ENCODE measurements around the gene BABAM1.
"Not testable (repeated sequence)": the region's sequence is repeated elsewhere in the genome, so short reads cannot be mapped to it uniquely, and the experiment has no call there.

The BABAM1 gene

GRCh38 chr19:17243830-17244617, 23.2 kb upstream of the BABAM1 start:
- DNase-seq, result no peak

- no peak for DNase-seq
Measured at GRCh38 chr19:17244618-17245534, 22.4 kb upstream of the BABAM1 start.

- DNase-seq, result no peak
Measured at GRCh38 chr19:17245535-17245984, 21.7 kb upstream of the BABAM1 start, which contains the start of gene NR2F6. TSS of gene NR2F6 (minus strand) at chr19:17245919. CDS start at chr19:17245220, 699 bp downstream.

GRCh38 chr19:17246681-17247425, 20.4 kb upstream of the BABAM1 start:
- DNase-seq, result no peak

GRCh38 chr19:17248011-17248776, 19.0 kb upstream of the BABAM1 start:
- DNase-seq, result no peak

- DNase-seq, result no peak
Measured at GRCh38 chr19:17249887-17250548, 17.2 kb upstream of the BABAM1 start.

GRCh38 chr19:17254636-17255035, 12.6 kb upstream of the BABAM1 start:
- DNase-seq, result no peak

- no peak for DNase-seq
Measured at GRCh38 chr19:17255150-17255621, 12.1 kb upstream of the BABAM1 start.

GRCh38 chr19:17256130-17256529, 11.1 kb upstream of the BABAM1 start:
- DNase-seq, result no peak

- DNase-seq, result no peak
Measured at GRCh38 chr19:17259118-17259780, 8.0 kb upstream of the BABAM1 start.

GRCh38 chr19:17259934-17260333, 7.3 kb upstream of the BABAM1 start:
- no peak for DNase-seq

- peak; percentile 95 for DNase-seq
Measured at GRCh38 chr19:17260842-17261325, 6.4 kb upstream of the BABAM1 start.

- DNase-seq, result no peak
Measured at GRCh38 chr19:17262557-17262956, 4.7 kb upstream of the BABAM1 start.

GRCh38 chr19:17263712-17264640, 3.3 kb upstream of the BABAM1 start:
- DNase-seq, result no peak

- no peak for DNase-seq
Measured at GRCh38 chr19:17264641-17264979, 2.6 kb upstream of the BABAM1 start, which contains the start of gene USHBP1. TSS of gene USHBP1 (minus strand) at chr19:17264745. CDS start at chr19:17264299, 446 bp downstream.

- DNase-seq, result no peak
Measured at GRCh38 chr19:17266026-17266425, 1.2 kb upstream of the BABAM1 start.

- DNase-seq, result no peak
Measured at GRCh38 chr19:17266589-17266974, 661 bp upstream of the BABAM1 start.

GRCh38 chr19:17268754-17269153, 1.5 kb downstream of the BABAM1 start:
- DNase-seq, result no peak

- DNase-seq, result not testable (repeated sequence)
Measured at GRCh38 chr19:17274892-17275291, 7.6 kb downstream of the BABAM1 start.

Data from activated CD4-positive, alpha-beta T cell treated with anti-CD3 and anti-CD28 coated beads, Interleukin-2, Interleukin-6, amounts not matched to agents 100 ng/mL and 50 ng/mL, durations not matched to agents 16 hours and 8 hours (primary cell).